Choroid plexus epithelial cell (primary cell): ENCODE results near the gene SNCAIP.

Experiments used
- DNase-seq: peaks from one replicate; pipeline ENCODE4 v3.0.0-alpha.2; 2010; ENCODE audit warnings: low read depth
- H3K4me3 ChIP-seq: 2 replicates; pipeline ENCODE4 v1.5.1; 2011; ENCODE audit warnings: low read depth, mild to moderate bottlenecking, control low read depth, low read length, moderate library complexity
- TF ChIP-seq, protein P1 (sequence below): conservative IDR thresholded peaks from 2 replicates; pipeline ENCODE4 v1.5.1; 2011; ENCODE audit warnings: low read depth, mild to moderate bottlenecking, control low read depth, inconsistent platforms, low read length, moderate library complexity

SNCAIP gene

DNA sequence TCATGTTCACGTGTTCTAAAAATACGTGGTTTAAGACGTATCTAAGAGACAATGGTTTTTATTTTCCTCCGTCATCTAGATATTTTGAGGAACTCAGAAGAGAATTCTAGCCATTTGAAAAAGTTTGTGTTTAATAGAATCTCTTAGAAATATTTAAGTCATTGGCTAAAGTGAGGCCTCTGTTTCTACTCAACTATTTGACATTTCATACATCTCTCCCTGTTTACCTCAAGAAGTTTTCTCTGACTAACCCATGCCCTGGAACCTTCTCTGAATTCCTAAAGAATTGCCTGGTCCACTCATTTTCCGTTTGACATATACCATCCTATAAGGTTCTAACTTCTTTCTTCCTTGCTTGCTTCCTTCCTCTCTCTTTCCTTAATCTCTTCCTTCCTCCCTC, 178.7 kb downstream of the SNCAIP start:
- no peak for DNase-seq
- TF ChIP-seq, protein P1, sequence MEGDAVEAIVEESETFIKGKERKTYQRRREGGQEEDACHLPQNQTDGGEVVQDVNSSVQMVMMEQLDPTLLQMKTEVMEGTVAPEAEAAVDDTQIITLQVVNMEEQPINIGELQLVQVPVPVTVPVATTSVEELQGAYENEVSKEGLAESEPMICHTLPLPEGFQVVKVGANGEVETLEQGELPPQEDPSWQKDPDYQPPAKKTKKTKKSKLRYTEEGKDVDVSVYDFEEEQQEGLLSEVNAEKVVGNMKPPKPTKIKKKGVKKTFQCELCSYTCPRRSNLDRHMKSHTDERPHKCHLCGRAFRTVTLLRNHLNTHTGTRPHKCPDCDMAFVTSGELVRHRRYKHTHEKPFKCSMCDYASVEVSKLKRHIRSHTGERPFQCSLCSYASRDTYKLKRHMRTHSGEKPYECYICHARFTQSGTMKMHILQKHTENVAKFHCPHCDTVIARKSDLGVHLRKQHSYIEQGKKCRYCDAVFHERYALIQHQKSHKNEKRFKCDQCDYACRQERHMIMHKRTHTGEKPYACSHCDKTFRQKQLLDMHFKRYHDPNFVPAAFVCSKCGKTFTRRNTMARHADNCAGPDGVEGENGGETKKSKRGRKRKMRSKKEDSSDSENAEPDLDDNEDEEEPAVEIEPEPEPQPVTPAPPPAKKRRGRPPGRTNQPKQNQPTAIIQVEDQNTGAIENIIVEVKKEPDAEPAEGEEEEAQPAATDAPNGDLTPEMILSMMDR: no peak
- no peak overlapping the region for H3K4me3 ChIP-seq

DNA sequence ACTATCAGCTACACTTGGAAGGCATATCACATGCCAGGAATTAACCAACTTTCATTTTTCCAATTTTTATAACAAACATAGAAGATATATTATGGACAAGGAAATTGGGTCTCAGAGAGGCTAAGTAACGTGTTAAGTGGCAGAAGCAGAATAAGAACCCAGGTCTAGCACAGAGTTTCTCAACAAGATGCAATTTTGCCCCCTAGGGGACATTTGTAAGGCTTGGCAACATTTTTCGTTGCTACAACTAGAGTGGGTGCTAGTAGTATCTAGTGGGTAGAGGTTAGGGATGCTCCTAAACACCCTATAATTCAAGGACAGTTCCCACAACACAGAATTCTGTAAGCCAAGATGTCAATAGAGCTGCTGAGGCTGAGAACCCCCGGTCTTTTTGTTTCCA, 180.6 kb downstream of the SNCAIP start:
- no peak for DNase-seq
- H3K4me3 ChIP-seq: no peak overlapping the region
- TF ChIP-seq, protein P1: peak; percentile 16

DNA sequence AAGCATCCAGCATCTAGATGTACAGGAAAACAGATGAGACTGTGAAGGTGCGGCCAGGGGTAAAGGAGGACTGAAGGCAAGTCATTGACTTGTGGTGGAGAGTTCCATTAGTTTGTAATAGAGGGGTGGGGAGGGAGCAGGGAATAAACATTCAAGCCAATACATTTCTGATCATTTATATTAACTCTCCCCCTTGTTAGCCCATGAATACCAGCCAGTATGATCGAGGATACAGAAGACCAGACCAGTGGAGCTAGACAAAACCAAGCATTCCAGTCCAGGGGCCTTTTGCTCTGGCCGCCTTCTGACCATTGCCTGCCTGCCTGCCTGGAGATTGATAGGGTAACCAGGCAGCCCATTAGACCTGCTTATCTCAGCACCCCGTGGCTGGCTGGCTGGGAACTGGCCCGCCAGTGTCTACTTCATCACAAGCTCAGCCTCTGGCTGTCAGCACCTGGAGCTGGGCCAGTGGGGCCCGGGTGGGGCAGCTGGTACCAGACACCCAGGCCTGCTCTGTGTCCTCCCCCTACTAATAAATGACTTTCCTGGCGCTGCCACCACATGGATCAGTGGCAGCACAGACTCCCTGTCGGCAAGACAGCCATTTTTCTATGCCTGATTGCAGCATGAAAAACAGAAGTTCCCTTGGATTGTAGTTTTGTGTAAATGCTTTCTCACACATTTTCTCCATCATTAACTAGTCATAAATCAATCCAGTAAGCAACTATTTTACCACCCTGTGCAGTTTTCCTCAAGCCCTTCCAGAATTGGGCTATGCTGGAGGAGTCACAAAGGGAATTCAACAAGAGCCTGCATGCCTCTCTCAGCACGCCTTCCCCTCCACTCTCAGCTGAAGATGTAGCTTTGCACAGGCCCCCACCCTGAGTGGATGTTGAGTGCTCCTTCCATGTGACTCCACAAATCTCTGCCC, 181.3 kb downstream of the SNCAIP start:
- H3K4me3 ChIP-seq: no peak overlapping the region
- DNase-seq: no peak
- TF ChIP-seq, protein P1: no peak

DNA sequence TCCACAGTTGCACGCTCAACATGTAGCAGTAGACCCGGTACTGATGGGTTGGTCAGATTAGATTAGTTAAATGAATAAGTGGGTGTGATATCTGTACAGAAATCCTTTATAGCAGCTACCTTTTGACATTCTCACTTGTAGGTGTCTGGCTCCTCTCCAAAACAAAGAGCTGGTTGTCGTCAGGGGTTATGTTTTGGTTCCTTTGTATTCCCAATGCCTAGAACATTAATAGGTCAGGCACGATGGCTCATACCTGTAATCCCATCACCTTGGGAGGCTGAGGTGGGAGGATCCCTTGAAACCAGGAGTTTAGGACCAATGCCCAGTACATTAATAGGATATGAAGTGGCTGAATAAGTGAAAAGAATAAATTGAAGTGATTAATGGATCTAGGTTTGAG, 182.1 kb downstream of the SNCAIP start:
- TF ChIP-seq, protein P1: no peak
- no peak for DNase-seq
- no peak overlapping the region for H3K4me3 ChIP-seq

DNA sequence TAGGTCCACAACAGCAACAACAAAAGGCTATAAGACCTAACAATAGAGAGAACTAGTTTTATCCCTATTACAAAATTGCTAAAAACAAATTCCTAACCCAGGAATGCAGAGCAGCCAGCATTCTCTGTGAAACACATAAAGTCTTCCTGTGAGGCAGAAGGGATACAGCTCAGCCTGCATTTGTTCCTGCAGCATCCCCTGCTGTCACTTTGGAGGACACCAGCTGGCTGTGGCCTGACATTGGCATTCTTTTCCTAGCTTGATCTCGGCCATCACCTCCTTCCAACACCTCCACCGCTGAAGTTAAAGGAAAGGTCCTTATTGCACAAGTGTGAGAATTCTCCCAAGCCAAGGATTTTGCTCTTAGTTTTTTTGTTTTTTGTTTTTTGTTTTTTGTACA, 186.1 kb downstream of the SNCAIP start:
- TF ChIP-seq, protein P1: peak; percentile 41
- DNase-seq: peak; percentile 22
- H3K4me3 ChIP-seq: no peak overlapping the region

DNA sequence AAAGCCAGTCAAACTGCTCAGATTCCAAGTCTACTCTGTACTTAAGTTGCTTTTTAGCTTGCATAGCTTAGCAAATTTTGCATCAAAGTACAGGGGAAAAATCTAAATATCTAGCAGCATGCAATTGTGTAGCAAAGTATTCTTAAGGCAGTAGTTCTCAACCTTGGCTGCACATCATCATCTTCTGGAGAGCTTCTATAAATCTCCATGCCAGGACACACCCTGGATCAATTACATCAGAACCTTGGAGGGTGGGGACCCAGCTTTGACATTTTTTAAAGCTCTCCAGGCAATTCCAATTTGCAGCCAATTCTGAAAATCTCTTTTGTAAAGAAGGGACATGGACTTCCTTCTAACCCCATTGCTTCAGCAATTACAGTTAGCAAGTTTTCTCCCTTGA, 187.5 kb downstream of the SNCAIP start:
- TF ChIP-seq, protein P1: no peak
- no peak for DNase-seq
- H3K4me3 ChIP-seq: no peak overlapping the region
